NB4 (cell line): ENCODE measurements around the gene PBOV1.

ENCODE experiments used
- DNase-seq: peaks from one replicate; pipeline ENCODE4 v3.0.0; 2010; ENCODE audit warnings: low read depth
- H3K4me3 ChIP-seq: one replicate; pipeline ENCODE4 v1.5.1; 2011; ENCODE audit warnings: mild to moderate bottlenecking, low read depth, low read length, moderate library complexity
- CTCF ChIP-seq: IDR thresholded peaks from one replicate; pipeline ENCODE4 v1.5.1; 2012; ENCODE audit warnings: low read depth, low read length
- MAX ChIP-seq: IDR thresholded peaks from 2 replicates; pipeline ENCODE4 v1.6.1; 2011; ENCODE audit warnings: low read depth, low read length
- MYC ChIP-seq: IDR thresholded peaks from 2 replicates; pipeline ENCODE4 v1.6.1; 2011; ENCODE audit warnings: low read depth, low read length
- POLR2A ChIP-seq: IDR thresholded peaks from 2 replicates; pipeline ENCODE4 v1.6.1; 2011; ENCODE audit warnings: mild to moderate bottlenecking; ENCODE audit not compliant: insufficient read length; ENCODE audit errors: extremely low read depth

PBOV1 gene

DNA sequence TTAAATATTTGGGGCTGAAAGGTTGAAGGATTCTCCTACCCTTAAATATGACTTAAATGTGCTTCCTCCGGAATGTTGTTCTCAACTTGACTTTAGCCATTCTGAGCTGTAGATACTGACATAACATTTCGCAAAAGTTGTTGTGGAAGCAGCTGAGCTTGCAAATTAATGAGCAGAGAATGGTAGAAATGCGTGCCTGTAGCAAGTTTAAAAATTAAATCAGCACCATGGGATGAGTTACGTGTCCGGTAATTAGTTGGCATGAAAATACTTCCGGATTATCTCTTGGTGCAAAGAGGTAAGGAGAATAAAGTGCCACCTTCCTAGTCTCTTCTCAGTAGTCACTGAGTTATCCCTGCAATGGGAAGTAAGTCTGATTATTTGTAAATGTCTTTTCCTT lies 23.6 kb upstream of the PBOV1 start:
- no peak overlapping the region for H3K4me3 ChIP-seq
- DNase-seq: no peak
- TF ChIP-seq POLR2A: no peak
- no peak for TF ChIP-seq CTCF
- no peak for TF ChIP-seq MYC
- TF ChIP-seq MAX: no peak

DNA sequence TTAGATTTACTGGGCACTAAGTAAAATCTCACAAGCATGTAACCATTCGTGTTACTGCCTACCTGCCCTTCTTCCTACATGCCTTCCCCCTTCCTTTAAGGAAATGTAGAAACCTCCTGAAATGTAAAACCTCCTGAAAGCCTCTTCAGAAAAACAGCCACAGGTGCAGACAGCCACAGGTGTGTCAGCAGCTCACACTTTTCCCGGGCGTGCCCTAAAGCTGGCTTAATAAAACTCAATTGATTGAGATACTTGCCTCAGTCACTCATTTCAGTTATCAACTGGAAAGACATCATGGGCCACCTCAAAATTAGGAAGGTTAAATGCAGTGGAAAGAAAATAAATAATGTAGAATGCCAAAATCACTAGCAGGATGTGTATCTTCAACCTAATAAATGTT lies 23.1 kb upstream of the PBOV1 start:
- no peak for DNase-seq
- H3K4me3 ChIP-seq: no peak overlapping the region
- TF ChIP-seq MAX: no peak
- TF ChIP-seq MYC: no peak
- no peak for TF ChIP-seq POLR2A
- no peak for TF ChIP-seq CTCF

DNA sequence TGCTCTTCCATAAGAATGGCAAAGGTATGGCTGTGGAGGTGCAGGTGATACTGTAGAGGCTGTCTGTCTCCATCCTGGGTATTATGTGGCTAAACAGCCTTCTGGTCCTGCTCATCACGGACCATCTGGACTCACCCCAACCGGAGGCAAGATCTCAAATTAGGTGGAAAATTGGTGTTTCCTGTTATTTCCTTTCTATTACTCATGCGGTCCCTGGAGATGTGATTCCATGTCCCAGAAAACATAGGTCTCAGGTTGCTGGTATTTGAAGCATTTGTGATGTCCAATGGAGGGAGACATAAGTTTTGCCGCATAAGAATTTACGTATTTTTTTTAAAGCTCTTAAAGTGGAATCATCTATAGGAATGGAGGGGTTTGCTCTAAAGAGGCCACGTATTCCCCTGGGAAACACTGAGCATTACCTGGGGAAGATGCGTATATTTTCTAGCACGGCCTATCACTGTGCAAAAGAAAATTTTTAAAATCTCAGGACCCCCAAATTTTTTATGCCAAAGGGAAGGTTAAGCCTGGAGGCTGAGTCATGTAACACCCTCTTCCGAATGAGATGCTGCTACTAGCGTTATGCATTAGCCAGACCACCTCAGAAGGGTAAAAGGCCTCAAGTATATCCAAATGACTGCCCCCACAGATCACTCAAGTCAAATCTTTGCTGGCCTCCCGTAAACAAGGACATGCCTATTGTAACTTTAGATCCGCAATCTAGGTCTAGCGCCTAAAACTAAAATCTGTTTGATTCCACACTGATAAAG lies 22.4 kb upstream of the PBOV1 start:
- no peak overlapping the region for H3K4me3 ChIP-seq
- TF ChIP-seq MYC: no peak
- TF ChIP-seq CTCF: no peak
- TF ChIP-seq MAX: no peak
- no peak for TF ChIP-seq POLR2A
- no peak for DNase-seq

DNA sequence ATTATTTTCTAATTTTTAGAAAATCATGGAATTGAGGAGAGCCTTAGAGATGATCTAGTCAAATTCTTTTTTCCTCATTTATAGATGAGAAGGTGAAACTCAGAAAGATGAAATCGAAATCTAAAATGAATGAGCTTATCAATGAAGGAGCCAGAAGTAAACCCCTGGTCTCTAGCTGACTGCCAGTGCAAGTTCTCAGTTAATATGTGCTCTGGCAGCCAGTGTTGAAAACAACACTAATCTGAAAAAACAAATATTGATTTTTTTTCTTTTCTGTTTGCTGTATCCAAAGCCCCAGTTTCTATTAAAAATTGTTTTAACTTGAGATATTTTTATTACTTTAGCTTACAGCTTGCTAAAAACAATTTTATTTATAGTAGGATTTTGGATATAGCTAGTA lies 21.5 kb upstream of the PBOV1 start:
- no peak overlapping the region for H3K4me3 ChIP-seq
- DNase-seq: no peak
- no peak for TF ChIP-seq CTCF
- TF ChIP-seq MYC: no peak
- TF ChIP-seq POLR2A: no peak
- no peak for TF ChIP-seq MAX

DNA sequence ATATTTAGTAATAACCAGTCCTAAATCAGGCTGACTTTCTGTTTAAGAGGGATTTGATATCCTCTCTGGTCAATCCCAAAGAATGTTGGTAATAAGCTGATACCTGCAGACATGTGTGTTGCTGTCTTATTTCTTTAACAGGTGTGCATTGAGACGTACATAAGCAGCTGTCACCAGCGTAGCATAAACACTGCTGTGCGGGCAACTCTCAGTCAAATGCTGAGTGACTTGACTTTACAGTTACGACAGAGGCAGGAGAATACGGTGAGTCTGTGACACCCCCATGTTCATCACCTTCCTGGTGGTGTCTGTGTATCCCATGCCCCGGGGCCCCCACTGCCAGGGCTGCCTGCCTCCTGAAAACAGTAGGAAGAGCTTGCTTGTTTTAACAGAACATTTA lies 20.1 kb upstream of the PBOV1 start:
- no peak for DNase-seq
- H3K4me3 ChIP-seq: no peak overlapping the region
- TF ChIP-seq POLR2A: no peak
- TF ChIP-seq MAX: no peak
- TF ChIP-seq CTCF: no peak
- TF ChIP-seq MYC: no peak

GRCh38 chr6:138237463-138237862 lies 19.2 kb upstream of the PBOV1 start:
- no peak for TF ChIP-seq CTCF
- no peak for DNase-seq
- H3K4me3 ChIP-seq: no peak overlapping the region
